Activated T-helper 1 cell treated with anti-CD3 and anti-CD28 coated beads, Interleukin-2, amount 50 U/mL, for 16 hours (primary cell): Measurements from ENCODE around the gene HOXA7.

ENCODE experiments used
- DNase-seq, 2 donors: peaks; one replicate each; pipeline ENCODE4 v3.0.0-alpha.2; 2020; ENCODE audit warnings: low read depth in 1 of 2, low spot score in 1 of 2

HOXA7 gene

DNA sequence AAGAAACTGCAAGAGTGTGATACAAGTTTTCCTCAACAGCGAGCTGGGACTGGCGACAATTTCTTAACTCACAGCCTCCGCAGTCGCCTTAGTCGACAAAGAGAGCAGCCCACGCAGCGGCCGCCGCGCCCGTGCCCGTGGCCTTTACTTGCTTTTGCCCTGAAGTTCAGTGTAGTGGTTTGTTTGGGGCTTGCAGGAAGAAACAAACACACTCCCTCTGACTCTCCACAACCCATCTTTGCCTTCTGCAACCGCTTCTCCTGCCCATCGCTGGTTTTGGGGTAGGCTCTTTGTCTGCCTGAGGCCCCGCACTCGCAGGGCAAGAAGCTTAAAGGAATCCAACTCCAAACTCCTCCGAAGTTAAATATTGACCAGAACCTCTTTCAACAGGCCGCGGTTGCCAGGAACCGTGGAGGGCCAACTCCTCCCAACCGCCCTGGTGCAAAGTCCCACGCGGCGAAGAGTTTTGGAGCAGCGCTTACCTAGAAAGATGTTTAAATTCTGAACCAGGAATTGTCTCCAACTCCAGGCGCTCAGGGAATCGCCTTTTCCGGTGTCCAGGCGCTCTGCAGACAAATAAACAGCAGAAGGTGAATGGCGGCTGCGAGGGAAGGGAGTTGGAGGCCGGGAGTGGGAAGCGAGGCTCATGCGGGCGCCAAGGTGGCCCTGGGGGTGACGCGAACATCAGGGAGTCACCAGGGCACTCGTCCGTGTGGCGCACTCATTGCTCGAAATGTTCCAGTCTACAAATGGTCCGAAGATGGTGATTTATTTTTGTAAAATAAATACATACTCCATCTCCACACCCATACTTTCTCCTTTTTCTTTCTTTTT lies 34.2 kb downstream of the HOXA7 start:
- no peak for DNase-seq

DNA sequence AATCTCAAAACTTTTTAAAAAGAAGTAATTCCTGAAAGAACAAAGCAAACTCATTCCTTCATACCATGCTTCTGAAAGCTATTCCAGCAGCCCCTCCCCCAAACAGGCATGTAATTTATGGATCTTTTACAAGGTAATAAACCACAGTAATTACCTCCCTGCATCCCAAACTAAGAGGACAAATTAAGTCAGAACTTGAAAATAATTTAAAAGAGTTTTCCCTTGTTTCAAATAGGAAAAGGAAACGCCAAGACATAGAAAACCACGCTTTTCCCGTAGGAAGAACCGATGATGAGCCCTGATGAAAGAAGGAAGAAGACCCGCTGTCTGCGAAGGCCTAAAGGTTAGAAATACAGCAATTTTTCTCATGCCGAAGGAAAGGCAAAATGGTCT lies 34.8 kb downstream of the HOXA7 start:
- DNase-seq, result no peak

DNA sequence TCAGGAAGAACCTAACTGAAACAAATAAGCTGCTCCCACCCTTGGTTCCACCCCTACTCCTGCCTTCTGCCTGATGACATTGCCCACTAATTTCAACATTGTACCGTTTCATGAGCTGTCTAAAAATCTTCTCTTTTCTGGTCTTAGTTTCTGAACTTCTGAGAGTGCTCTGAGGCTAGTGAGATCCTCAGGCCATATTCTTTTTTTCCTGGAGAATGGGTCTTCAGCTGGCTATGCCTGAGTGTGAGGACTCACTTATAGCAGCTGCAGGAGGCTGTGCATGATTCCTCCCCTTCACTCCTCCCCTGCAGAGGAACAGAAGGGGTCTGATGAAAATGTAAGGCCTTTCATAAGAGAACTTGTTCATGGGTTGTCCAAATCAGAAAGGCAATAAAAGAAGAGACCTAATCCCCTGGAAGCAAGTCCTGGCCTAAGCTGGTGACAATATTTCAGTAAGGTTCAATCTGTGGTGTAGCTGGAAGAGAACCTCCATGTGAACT lies 37.0 kb downstream of the HOXA7 start:
- DNase-seq, result no peak

DNA sequence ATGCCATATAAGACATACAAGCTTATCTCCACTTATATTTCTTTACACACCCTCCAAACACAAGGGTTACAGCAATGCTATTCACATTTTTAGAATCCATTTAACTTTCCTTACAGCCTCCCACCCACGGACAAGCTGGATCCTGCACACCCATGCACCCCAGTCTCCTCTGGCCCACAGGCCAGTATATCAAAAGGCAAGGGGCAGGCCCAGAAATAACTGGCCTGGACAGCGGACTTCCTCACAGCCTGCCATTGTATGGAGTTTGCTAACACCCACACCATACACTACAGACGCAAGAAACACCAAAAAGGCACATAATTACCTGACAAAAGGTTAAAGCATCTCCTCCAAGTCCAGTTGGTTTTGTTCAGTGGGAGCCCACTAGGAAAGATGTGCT lies 37.9 kb downstream of the HOXA7 start:
- no peak for DNase-seq

DNA sequence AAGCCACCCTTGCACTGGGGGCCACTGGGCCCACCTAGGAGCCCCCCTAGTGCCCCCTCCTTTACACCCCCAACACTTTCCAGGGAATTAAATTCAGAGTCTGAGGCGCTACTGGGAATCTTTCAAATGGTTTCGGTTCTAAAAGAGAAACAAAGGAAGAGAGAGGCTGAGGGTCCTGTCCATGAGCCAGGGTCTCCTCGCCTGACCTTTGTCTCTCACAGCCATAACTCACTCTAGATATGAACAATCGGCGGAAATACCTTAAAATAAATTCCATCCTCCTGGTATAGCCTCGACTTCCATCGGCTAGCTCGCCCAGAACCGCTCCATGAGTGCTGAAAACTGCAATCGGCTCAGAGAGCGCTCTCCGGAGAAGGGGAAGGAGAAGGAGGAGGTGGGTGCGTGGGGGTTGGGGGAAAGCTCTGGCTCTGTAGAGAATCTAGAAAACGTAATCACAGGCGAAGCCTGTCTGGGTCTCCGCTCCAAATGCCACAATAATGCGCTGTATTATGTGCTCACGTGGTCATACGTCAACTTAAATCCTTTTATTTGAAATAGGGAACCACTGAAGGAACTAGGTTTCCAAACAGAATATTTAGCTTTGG lies 38.5 kb downstream of the HOXA7 start:
- DNase-seq, result no peak

DNA sequence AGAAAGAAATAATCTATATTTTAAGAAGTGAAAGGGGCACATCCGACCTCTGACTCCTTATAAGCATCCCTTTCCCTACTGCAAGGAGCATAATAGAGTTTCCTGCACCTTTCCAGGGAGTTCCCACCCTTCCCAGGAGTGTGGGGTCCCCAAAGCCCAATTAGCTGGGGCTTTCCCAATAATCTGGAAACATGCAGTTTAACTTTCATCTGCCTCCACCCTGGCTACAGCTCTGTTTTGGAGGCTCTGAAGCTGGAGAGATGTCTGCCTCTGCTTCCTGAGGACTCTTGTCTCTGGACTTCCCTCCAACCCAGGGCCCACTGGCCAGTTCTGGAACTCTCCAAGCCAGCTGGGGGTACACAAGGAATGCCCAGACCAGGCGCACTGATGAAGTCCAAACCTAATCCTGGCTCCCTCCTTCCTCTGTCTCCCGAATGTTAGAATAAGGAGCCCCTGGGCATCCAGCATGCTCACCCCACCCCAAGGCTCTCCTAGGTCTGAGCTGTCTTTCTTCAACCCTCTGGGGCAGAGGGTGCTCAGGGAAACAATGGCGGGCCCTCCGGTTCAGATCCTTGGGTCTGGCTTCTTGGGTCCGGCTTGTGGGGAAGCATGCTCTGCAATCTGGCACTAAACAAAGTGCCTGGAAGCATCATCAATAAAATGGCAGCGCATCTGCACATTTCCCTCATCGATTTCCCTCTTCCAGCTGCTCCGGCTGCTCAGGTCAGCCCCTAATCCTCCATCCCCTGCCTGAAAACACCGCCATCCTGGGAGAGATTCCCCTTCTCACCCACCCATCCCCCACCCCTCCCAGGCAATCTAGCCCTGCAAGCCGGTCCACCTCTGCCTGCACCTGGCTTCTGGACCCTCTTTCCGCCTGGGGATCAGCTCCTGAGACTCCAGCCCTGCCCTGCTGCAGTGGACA lies 39.3 kb downstream of the HOXA7 start:
- DNase-seq, result no peak

DNA sequence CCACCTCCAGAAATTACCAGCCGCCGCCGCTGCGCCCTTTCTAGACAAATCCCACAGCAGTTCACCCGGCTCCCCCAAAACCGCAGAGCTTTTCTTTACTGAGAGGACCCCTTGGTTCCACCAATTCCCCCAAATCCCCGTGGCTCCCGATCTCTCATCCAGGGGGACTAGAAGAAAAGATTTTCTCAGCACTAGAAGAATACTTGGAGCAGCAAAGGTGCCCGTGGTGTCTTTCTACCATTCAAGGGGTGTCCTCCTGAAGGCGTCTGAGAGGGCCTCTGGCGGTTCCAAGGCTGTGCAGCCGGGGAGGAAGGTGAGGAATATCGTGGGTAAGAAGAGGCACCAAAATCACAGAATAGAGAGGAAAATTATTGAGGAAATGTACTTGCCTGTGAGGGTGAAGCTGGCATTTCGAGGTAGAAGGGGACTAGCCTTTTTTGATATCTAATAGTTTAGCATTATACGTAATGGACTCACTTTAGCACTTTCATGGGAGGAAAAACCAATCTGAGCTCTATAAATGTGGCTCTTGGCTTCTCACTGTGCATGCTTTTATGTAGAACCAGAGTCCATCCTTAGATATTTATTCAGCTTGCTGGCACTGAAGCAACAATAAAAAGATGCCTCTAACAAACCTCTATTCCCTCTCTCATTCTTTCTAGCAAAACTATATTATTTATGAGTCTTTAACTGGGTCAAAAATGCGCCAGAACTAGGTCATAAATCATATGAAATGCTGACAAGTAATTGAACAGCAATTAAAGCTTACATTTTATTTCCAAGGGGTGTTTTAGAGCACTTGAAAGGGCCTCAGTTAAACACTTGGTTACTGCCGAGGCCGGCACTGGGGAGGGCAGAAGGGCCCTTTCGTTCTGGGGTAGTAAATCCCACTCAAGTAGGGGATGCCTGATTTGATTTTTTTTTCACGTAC lies 40.2 kb downstream of the HOXA7 start:
- no peak for DNase-seq

DNA sequence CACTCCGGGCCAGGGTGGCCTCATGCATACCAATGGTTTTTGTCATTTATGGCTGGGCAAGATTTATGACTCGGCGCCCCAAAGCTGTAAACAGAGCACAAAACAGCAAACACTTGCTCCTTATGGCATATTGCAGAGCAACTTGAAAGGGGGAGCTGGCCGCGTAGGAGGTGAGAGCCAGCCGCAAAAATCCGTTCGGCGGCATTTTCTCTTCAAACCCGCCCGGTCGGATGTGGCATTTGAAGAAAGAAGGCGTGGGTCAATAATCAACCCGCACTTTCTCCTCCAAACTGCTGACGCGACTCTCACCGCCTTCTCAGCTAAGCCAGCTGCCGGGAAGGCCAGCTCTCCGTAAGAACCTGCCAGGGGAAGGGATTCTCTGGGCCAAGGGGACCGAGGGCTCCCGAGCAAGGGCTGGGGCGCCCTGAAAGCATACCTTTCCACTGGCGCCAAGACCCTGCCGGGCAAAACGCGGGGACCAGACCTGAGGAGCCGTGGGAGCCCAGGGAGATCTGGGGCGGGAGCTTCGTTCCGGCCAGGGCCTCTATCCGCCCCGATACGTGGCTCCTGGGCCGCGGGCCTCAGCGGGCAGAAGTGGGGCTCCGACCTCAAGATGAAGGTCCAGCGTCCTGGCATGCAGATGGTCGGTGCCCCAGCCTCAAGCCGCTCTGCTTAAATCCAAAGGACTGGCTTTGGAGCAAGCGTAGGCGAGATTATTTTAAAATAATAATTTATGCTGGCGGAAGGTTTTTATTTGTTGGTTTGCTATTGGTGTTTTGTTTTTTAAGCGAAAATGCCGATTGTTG lies 41.1 kb downstream of the HOXA7 start:
- DNase-seq, result no peak

DNA sequence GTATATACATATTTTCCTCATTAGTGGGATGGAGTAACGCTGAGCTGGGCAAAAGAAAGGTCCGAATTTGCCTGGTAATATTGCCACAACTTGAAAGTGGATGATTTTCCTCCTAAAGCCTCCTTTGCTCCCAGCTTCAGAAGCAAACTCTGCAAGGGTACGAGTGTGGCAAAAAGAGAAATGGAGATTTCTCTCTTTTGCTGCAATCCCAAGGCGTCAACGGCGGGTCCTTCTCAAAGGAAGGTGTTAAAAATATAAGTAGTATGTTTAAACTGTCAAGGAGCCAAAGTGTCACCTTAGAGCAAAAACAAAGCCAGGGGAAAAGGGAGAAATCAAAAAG lies 41.6 kb downstream of the HOXA7 start:
- no peak for DNase-seq

DNA sequence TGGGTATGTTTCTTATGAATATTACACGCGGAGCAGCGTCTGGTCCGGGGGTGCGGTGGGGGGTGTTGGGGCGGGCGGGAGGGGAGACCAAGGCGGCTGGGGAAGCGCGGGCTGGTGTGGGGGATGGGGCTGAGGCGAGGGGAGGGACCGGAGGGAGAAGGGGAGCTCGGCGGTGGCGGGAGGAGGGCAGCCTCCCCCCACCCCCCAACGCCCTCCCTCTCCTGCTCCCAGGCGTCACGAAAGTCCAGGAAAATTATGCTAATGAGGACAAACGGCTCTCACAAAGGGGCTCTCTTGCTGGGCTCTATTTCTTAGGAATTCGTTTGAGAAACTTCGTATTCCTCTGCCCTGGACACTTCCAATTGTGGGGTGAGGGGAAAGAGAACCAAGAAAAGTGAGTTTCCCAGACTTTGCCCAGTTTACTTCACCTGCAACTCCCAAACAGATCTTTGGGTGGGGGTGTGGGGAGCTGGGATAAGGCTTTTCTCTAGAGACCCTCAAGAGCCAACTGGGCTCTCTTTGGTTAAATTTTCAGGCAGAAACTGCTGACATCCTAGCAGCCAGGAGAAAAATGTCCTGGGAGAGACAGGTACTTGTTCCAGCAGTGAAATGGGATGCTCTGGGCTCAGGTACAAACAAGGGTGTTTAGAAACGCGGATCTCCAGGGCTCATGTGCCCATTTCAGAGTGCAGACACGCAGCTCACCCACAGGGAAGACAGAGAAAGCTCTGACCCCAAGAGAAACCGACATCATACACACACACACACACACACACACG lies 42.3 kb downstream of the HOXA7 start:
- DNase-seq, result no peak

DNA sequence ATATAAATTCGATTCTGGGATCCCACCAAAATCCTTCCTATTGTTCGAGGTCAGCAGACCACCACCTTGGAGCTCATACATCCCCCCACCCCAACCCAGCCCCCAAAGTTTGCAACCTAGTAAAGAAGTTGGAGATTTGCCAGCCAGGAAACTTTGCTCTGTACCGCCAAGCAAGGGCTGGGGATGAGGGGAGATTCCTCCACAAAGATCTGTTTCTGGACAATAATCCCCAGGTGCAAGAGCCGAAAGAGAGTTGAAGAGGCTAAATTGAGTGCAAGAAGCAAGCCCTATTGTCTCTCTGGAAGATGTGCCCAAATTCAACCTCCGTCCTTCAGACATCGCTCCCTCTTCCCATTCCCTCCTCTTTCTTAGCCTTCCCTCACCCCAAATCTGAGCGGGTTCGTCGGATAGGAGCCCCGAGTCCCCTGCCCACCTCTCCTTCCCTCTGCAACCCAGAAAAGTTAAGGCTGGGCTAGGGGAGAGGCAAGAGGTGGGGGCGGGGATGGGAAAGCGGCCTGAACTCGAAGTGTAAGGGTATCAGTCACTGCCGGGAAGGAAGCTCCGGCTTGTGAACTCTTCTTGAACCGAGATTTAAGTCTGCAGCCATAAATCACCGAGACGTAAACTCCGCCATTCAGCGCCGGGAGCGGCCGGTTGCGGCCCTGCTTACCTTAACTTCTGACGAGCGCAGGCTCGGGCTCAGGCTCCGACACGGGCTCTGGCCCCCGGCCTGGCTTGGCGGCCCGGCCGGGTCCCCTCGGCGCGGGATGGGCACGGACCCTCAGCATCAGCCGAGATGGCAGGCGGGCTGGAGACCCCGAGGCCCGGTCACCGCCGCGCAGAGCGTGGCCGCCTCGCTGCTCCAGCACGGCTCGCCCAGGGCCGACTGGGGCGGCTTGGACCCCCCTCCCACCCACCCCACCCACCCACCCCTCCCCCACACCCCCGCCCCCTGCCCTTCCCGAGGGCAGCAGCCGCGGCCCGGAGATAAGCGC lies 43.2 kb downstream of the HOXA7 start:
- DNase-seq, result no peak

DNA sequence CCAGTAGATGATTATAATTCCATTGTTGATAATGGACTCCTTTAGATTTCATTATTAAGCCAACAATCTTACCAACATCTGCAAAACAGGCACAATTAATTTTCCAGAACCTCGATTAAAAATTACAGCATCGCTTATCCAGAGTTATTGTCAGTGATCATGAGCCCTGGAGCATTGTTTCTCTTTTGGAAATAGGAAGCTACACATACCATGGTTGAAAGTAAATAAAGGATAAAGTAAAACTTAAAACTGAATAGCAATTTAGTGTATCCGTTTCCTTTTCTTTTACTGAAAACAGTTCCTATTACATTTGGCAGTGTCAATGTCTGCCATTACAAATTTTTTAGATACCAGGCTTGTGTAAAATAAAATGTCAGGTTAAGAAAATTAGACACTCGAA lies 44.1 kb downstream of the HOXA7 start:
- no peak for DNase-seq

DNA sequence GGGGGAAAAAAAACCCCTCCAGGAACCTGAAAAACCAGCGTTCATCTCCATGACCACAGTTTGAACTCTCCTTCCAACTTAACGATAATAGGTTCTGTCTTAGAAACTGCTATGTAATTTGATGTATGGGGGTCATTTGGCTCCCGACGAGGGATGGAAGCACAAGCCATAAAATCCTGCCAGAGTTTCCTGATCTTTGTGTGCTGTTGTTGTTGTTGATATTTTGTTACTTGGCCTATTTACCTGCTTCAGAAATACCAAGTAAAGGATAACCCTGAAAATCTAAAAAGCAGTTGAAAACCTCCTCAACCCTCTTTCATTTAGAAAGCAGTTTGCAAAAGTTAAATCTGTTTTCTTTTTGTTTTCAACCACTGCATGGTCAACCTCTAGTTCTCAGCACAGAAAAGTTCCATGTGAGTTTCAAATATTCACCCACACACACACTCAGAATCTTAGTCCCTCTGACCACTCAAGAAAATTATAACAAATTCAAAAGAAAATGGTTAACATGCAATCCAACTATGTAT lies 44.7 kb downstream of the HOXA7 start:
- DNase-seq, result no peak

DNA sequence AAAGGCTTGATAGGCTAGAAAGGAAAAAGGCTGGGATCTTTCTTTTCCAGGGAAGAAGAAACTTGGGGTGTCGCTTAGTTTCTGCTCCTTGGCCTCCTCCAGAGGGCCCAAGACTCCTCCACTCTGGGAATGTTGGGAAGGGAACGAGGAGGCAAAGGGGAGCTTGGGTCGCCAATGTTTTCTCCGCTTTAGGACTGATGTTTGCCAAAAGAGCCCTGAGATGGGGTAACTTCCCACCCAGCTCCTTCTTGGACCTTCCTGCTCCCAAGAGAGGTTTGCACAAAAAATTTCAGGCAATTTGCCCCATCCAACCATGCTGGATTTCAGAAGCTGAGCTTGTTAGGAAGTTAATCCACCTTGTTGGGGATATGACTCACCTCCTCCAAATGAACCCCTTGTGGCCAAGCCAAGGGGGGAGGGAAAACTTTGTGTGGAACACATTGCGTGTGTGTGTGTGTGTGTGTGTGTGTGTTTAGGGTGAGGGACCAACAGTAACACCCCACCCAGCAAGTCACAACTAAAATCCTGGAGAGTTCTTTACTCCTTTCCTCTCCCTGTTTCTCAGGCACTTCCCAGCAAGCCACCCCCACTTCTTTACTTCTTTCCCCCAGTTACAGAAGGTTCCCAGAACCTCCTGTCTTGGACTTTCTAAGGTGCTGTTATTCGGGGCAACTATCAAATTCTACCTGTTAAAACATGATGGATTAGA lies 45.3 kb downstream of the HOXA7 start:
- no peak for DNase-seq

DNA sequence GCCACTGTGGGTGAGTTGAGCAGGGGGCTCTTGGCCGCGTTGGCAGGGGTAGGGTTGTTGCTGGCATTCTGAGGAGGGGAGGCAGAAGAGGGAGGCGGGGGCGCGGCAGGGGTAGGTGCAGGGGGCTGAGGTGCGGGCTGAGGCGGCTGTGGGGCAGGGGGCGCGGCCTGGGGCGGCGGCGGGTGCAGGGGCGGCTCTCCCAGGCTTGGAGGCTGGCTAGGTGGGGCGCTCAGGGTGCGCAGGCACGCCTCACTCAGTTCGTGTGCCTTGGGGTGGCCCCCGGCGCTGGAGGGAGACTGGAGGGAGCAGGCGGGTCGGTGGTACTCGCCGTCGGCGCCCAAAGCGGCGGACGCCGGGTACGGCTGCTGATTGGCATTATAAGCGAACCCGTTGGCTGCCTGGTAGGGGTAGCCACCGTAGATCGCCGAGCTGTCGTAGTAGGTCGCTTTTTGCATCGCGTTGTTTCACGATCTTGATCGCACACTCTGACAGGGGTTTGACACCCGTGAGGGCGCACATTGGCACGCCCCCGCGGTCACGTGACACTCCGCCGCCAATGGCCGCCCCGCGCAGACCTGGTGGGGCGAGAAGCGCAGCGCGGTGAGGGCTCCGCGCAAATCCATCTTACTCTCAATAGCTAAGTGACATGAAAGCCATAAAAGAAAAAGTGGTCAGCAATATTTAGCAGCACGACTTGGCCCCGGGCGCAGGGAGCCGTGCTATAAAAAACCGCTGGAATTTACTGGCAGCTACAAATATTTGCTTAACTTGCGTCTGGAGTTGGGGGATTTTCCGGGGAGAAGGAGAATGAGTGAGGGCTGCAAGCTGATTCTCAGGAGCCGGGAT lies 46.1 kb downstream of the HOXA7 start:
- no peak for DNase-seq
